Measurements from ENCODE around the gene ATP8B3.

Gene ATP8B3

GRCh38 chr19:1776606-1777147 lies 35.4 kb downstream of the ATP8B3 start:
- DNase-seq (ENCODE audit: insufficient read length, low spot score): no peak
- no peak for FAIRE-seq
- TF ChIP-seq POU2F2 (IDR thresholded peaks at IDR 0.05; ENCODE audit: low read depth, low read length) (no peak), POLR2AphosphoS5 (IDR thresholded peaks at IDR 0.05; ENCODE audit: low read depth, low read length) (no peak), SPI1 (IDR thresholded peaks at IDR 0.05; ENCODE audit: low read depth, low read length) (no peak), POLR2A (IDR thresholded peaks at IDR 0.05; ENCODE audit: low read depth, low read length) (no peak), TAF1 (IDR thresholded peaks at IDR 0.05; ENCODE audit: low read depth, low read length) (no peak), PAX5 (IDR thresholded peaks at IDR 0.05; ENCODE audit: insufficient read depth, low read length, severe bottlenecking) (no peak)

GRCh38 chr19:1775951-1776605 lies 36.0 kb downstream of the ATP8B3 start:
- no peak for TF ChIP-seq SPI1 (IDR thresholded peaks at IDR 0.05; ENCODE audit: low read depth, low read length)
- TF ChIP-seq TAF1 (IDR thresholded peaks at IDR 0.05; ENCODE audit: low read depth, low read length): no peak
- TF ChIP-seq POU2F2 (IDR thresholded peaks at IDR 0.05; ENCODE audit: low read depth, low read length): no peak
- no peak for TF ChIP-seq PAX5 (IDR thresholded peaks at IDR 0.05; ENCODE audit: insufficient read depth, low read length, severe bottlenecking)
- no peak for TF ChIP-seq POLR2AphosphoS5 (IDR thresholded peaks at IDR 0.05; ENCODE audit: low read depth, low read length)
- no peak for TF ChIP-seq POLR2A (IDR thresholded peaks at IDR 0.05; ENCODE audit: low read depth, low read length)
- no peak for FAIRE-seq

GRCh38 chr19:1774989-1775772 lies 36.9 kb downstream of the ATP8B3 start:
- FAIRE-seq (no peak), DNase-seq (ENCODE audit: insufficient read length, low spot score) (no peak)
- TF ChIP-seq POLR2AphosphoS5 (IDR thresholded peaks at IDR 0.05; ENCODE audit: low read depth, low read length) (no peak), POLR2A (IDR thresholded peaks at IDR 0.05; ENCODE audit: low read depth, low read length) (no peak), TAF1 (IDR thresholded peaks at IDR 0.05; ENCODE audit: low read depth, low read length) (no peak), SPI1 (IDR thresholded peaks at IDR 0.05; ENCODE audit: low read depth, low read length) (no peak), POU2F2 (IDR thresholded peaks at IDR 0.05; ENCODE audit: low read depth, low read length) (no peak), PAX5 (IDR thresholded peaks at IDR 0.05; ENCODE audit: insufficient read depth, low read length, severe bottlenecking) (no peak)

More at GRCh38 chr19:1775951-1776605, 36.0 kb downstream of the ATP8B3 start:
- no peak for DNase-seq (ENCODE audit: insufficient read length, low spot score)

GRCh38 chr19:1773184-1773583 lies 38.9 kb downstream of the ATP8B3 start:
- TF ChIP-seq POU2F2 (IDR thresholded peaks at IDR 0.05; ENCODE audit: low read depth, low read length): no peak
- no peak for TF ChIP-seq POLR2A (IDR thresholded peaks at IDR 0.05; ENCODE audit: low read depth, low read length)
- no peak for TF ChIP-seq PAX5 (IDR thresholded peaks at IDR 0.05; ENCODE audit: insufficient read depth, low read length, severe bottlenecking)
- TF ChIP-seq TAF1 (IDR thresholded peaks at IDR 0.05; ENCODE audit: low read depth, low read length): no peak
- no peak for TF ChIP-seq POLR2AphosphoS5 (IDR thresholded peaks at IDR 0.05; ENCODE audit: low read depth, low read length)
- TF ChIP-seq SPI1 (IDR thresholded peaks at IDR 0.05; ENCODE audit: low read depth, low read length): no peak
- no peak for DNase-seq (ENCODE audit: insufficient read length, low spot score)
- FAIRE-seq: no peak

- FAIRE-seq (no peak), DNase-seq (ENCODE audit: insufficient read length, low spot score) (no peak)
- no peak for TF ChIP-seq POLR2AphosphoS5 (IDR thresholded peaks at IDR 0.05; ENCODE audit: low read depth, low read length)
- TF ChIP-seq PAX5 (IDR thresholded peaks at IDR 0.05; ENCODE audit: insufficient read depth, low read length, severe bottlenecking): no peak
- no peak for TF ChIP-seq POLR2A (IDR thresholded peaks at IDR 0.05; ENCODE audit: low read depth, low read length)
- no peak for TF ChIP-seq SPI1 (IDR thresholded peaks at IDR 0.05; ENCODE audit: low read depth, low read length)
- no peak for TF ChIP-seq TAF1 (IDR thresholded peaks at IDR 0.05; ENCODE audit: low read depth, low read length)
- TF ChIP-seq POU2F2 (IDR thresholded peaks at IDR 0.05; ENCODE audit: low read depth, low read length): no peak
Observed at GRCh38 chr19:1770866-1771576, 41.1 kb downstream of the ATP8B3 start.

- no peak for FAIRE-seq
- no peak for DNase-seq (ENCODE audit: insufficient read length, low spot score)
- TF ChIP-seq PAX5 (IDR thresholded peaks at IDR 0.05; ENCODE audit: insufficient read depth, low read length, severe bottlenecking): no peak
- TF ChIP-seq POLR2AphosphoS5 (IDR thresholded peaks at IDR 0.05; ENCODE audit: low read depth, low read length): no peak
- TF ChIP-seq TAF1 (IDR thresholded peaks at IDR 0.05; ENCODE audit: low read depth, low read length): no peak
- no peak for TF ChIP-seq POLR2A (IDR thresholded peaks at IDR 0.05; ENCODE audit: low read depth, low read length)
- TF ChIP-seq POU2F2 (IDR thresholded peaks at IDR 0.05; ENCODE audit: low read depth, low read length): no peak
- no peak for TF ChIP-seq SPI1 (IDR thresholded peaks at IDR 0.05; ENCODE audit: low read depth, low read length)
Observed at GRCh38 chr19:1769645-1769985, 42.5 kb downstream of the ATP8B3 start.

- no peak for DNase-seq (ENCODE audit: insufficient read length, low spot score)
- FAIRE-seq: no peak
- TF ChIP-seq POLR2AphosphoS5 (IDR thresholded peaks at IDR 0.05; ENCODE audit: low read depth, low read length): no peak
- TF ChIP-seq POLR2A (IDR thresholded peaks at IDR 0.05; ENCODE audit: low read depth, low read length): no peak
- no peak for TF ChIP-seq SPI1 (IDR thresholded peaks at IDR 0.05; ENCODE audit: low read depth, low read length)
- no peak for TF ChIP-seq PAX5 (IDR thresholded peaks at IDR 0.05; ENCODE audit: insufficient read depth, low read length, severe bottlenecking)
- no peak for TF ChIP-seq POU2F2 (IDR thresholded peaks at IDR 0.05; ENCODE audit: low read depth, low read length)
- no peak for TF ChIP-seq TAF1 (IDR thresholded peaks at IDR 0.05; ENCODE audit: low read depth, low read length)
Observed at GRCh38 chr19:1768918-1769644, 43.0 kb downstream of the ATP8B3 start.

- DNase-seq (ENCODE audit: insufficient read length, low spot score): no peak
Observed at GRCh38 chr19:1768248-1768647, 43.8 kb downstream of the ATP8B3 start.

More at GRCh38 chr19:1768248-1768647, 43.8 kb downstream of the ATP8B3 start:
- no peak for TF ChIP-seq PAX5 (IDR thresholded peaks at IDR 0.05; ENCODE audit: insufficient read depth, low read length, severe bottlenecking)
- TF ChIP-seq POLR2A (IDR thresholded peaks at IDR 0.05; ENCODE audit: low read depth, low read length): no peak
- no peak for TF ChIP-seq TAF1 (IDR thresholded peaks at IDR 0.05; ENCODE audit: low read depth, low read length)
- no peak for TF ChIP-seq POLR2AphosphoS5 (IDR thresholded peaks at IDR 0.05; ENCODE audit: low read depth, low read length)
- no peak for TF ChIP-seq POU2F2 (IDR thresholded peaks at IDR 0.05; ENCODE audit: low read depth, low read length)
- no peak for TF ChIP-seq SPI1 (IDR thresholded peaks at IDR 0.05; ENCODE audit: low read depth, low read length)
- FAIRE-seq: no peak
